22Rv1 (cell line): ENCODE data around the gene KRT23.

Source experiments
- H3K27ac ChIP-seq: fragments of 450-650 bp; 2 replicates; pipeline ENCODE4 v1.5.1; 2017
- ZFX ChIP-seq: fragments of 450-650 bp; IDR thresholded peaks from 2 replicates; pipeline ENCODE4 v1.6.1; 2017; ENCODE audit warnings: antibody characterized with exemption, borderline replicate concordance
- TF ChIP-seq, protein P1 (sequence below): fragments of 450-650 bp; IDR thresholded peaks from 2 replicates; pipeline ENCODE4 v1.5.1; 2017; ENCODE audit warnings: mild to moderate bottlenecking

Gene KRT23, protein sequence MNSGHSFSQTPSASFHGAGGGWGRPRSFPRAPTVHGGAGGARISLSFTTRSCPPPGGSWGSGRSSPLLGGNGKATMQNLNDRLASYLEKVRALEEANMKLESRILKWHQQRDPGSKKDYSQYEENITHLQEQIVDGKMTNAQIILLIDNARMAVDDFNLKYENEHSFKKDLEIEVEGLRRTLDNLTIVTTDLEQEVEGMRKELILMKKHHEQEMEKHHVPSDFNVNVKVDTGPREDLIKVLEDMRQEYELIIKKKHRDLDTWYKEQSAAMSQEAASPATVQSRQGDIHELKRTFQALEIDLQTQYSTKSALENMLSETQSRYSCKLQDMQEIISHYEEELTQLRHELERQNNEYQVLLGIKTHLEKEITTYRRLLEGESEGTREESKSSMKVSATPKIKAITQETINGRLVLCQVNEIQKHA

DNA sequence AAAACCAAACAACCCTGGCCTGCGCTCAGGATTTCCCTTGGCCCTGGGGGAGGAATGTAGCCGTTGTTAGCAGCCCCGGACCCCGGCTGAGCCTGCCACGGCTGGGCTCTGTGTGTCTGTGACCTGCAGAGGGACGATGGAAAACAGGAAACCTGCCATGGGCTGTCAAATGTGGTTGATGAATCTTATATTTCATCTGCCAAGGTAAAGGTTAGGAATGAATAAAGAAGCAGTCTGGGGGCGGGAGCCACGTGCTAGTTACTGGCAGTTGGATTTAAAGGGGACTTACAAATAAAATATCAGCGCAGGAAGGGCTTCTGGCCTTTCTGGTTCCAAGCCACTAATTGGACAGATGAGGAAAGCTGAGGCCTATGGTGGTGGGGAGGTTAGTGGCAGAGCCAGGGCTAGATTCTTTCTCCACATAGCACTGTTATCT, at the start of gene KRT23:
Gene KRT23, minus strand, starts transcription at position 263 of the 436 bp plus-strand sequence. CDS start 1,043 bp downstream, outside the sequence.
- no peak within 1 kb of the TSS for H3K27ac ChIP-seq
- no peak for TF ChIP-seq ZFX
- TF ChIP-seq, protein P1, sequence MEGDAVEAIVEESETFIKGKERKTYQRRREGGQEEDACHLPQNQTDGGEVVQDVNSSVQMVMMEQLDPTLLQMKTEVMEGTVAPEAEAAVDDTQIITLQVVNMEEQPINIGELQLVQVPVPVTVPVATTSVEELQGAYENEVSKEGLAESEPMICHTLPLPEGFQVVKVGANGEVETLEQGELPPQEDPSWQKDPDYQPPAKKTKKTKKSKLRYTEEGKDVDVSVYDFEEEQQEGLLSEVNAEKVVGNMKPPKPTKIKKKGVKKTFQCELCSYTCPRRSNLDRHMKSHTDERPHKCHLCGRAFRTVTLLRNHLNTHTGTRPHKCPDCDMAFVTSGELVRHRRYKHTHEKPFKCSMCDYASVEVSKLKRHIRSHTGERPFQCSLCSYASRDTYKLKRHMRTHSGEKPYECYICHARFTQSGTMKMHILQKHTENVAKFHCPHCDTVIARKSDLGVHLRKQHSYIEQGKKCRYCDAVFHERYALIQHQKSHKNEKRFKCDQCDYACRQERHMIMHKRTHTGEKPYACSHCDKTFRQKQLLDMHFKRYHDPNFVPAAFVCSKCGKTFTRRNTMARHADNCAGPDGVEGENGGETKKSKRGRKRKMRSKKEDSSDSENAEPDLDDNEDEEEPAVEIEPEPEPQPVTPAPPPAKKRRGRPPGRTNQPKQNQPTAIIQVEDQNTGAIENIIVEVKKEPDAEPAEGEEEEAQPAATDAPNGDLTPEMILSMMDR, result no peak

DNA sequence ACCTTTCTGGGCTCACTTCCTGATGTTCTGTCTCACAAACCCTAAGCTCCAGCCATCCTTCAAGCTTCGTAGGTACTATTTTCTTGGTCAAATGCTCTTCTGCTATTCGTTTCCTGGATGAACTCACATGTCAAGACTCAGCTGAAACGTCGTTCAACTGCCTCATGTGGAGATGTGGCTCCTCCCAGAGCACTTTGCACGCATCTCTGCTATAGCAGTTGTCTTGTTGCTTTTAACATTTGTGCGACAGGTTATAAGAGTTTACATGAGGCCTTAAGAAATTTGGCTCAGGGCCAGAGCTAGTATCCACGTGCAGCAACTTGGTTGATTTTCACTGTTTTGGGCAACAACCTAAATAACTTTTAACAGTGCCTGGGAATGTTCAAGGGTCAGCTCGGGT, 49.5 kb upstream of the KRT23 start:
- H3K27ac ChIP-seq, result no peak overlapping the region
- TF ChIP-seq ZFX, result no peak
- TF ChIP-seq, protein P1, result no peak

DNA sequence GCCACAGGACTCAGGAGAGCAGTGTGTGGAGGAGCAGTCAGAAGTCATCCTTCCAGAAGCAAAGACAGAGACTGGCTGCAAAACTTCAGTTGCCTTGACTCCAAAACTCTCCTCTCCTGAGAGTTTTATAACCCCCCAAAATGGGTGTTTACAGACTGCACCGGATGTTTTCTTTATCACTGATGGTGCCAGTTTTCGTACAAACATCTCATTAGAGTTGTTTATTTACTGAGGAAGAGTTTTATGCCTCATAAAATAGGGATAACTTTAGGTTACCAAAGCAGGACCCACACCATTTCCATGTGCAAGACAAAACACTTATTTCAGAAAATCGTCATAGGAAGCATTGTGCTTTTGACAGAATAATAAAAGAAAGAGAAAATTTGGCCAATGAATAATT, 46.8 kb upstream of the KRT23 start, which contains the start of gene KRT40:
Gene KRT40, minus strand, starts transcription at position 101 of the 400 bp plus-strand sequence. Its CDS starts 53 bp downstream, at position 48.
- TF ChIP-seq, protein P1, result no peak
- TF ChIP-seq ZFX, result no peak
- no peak within 1 kb of the TSS for H3K27ac ChIP-seq

GRCh38 chr17:40981115-40981514, 43.7 kb upstream of the KRT23 start:
- H3K27ac ChIP-seq, result no peak overlapping the region
- TF ChIP-seq, protein P1, result no peak

- no peak overlapping the region for H3K27ac ChIP-seq
- TF ChIP-seq ZFX, result no peak
- TF ChIP-seq, protein P1, result no peak
Observed at GRCh38 chr17:40980596-40980995, 43.1 kb upstream of the KRT23 start.

DNA sequence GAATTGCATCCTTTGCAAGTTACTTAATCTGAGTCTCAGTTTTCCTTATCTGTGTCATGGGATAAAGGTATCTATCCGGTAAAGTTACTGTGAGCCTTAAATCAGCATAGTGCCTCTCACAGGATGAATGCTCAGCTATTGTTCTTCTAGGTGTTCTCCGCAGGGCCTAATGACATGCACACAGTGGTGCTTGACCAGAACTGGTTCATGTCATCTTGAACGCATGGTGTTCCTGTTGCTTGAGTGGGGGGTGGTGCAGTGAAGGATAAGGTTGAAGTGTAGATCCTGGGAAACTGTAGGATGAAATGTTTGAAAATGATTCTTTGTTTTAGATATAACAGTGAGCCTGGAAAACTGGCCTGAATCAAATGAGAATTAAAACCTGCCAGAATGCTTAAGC, 42.7 kb upstream of the KRT23 start:
- no peak overlapping the region for H3K27ac ChIP-seq
- no peak for TF ChIP-seq ZFX
- TF ChIP-seq, protein P1, result no peak

GRCh38 chr17:40978575-40979151, 41.2 kb upstream of the KRT23 start:
- TF ChIP-seq, protein P1, result no peak
- no peak for TF ChIP-seq ZFX
- H3K27ac ChIP-seq, result no peak overlapping the region
